Tibial nerve (tissue), 4 donors: ENCODE data around the gene SPTB. TPM values are rescaled to one million over a fixed set of nuclear protein-coding genes. Genes with fewer than 3 reads are reported as not detected.

ENCODE experiments used
- DNase-seq, 2 donors: peaks; one replicate each; pipeline ENCODE4 v3.0.0-alpha.2; 2019; ENCODE audit warnings: low spot score in 2 of 2
- H3K27ac ChIP-seq, 4 donors: fragments of 200-600 bp; sonication (generic) in 3 of 4; one replicate each; pipeline ENCODE4 v1.5.1; 2017 to 2019; ENCODE audit warnings: mild to moderate bottlenecking in 1 of 4
- H3K27me3 ChIP-seq, 2 donors: fragments of 200-600 bp; sonication (generic) in 1 of 2; one replicate each; pipeline versions ENCODE4 v1.5.1 to v1.6.0; 2017 to 2019
- H3K36me3 ChIP-seq, 3 donors: fragments of 200-600 bp; sonication (generic); one replicate each; pipeline ENCODE4 v1.5.1; 2018 to 2019
- H3K4me1 ChIP-seq, 4 donors: fragments of 200-600 bp; sonication (generic) in 3 of 4; one replicate each; pipeline ENCODE4 v1.5.1; 2017 to 2019
- H3K4me3 ChIP-seq, 4 donors: fragments of 200-600 bp; sonication (generic) in 3 of 4; one replicate each; pipeline ENCODE4 v1.5.1; 2017 to 2019; ENCODE audit warnings: mild to moderate bottlenecking in 1 of 4, moderate library complexity in 1 of 4
- H3K9me3 ChIP-seq, 4 donors: fragments of 200-600 bp; sonication (generic) in 3 of 4; one replicate each; pipeline ENCODE4 v1.5.1; 2017 to 2019
- CTCF ChIP-seq, 5 experiments: fragments of 200-600 bp in 3 of 5; fragments of 450-650 bp in 2 of 5; sonication (generic) in 3 of 5; IDR thresholded peaks; one replicate each; pipeline ENCODE4 v1.5.1; 2016 to 2019; ENCODE audit warnings: antibody characterized with exemption in 5 of 5, mild to moderate bottlenecking in 3 of 5, moderate library complexity in 2 of 5
- EP300 ChIP-seq, 2 donors: sonication (generic); formaldehyde crosslinking; IDR thresholded peaks; one replicate each; pipeline ENCODE4 v1.6.1; 2017; ENCODE audit warnings: antibody characterized with exemption in 2 of 2, mild to moderate bottlenecking in 1 of 2
- POLR2A ChIP-seq, 2 donors: fragments of 450-650 bp; IDR thresholded peaks; one replicate each; pipeline ENCODE4 v1.6.1; 2017; ENCODE audit warnings: antibody characterized with exemption in 2 of 2, mild to moderate bottlenecking in 2 of 2, moderate library complexity in 2 of 2
- WGBS, 2 donors: methylation state at CpG; one replicate each; pipeline ENCODE4 v1.1.5; 2018; 5-methylcytosine and 5-hydroxymethylcytosine counted together
- total RNA-seq, 4 donors: library from RNA; depleted of rRNA; stranded (reverse); fragments of >200 nt; gene quantifications; one replicate each; pipeline ENCODE4 v1.1.0, GENCODE V29; 2016

The SPTB gene
- total RNA-seq, 4 donors from 2014 or later, result 4.5 to 12.6 (median 9.2) TPM

- Histone ChIP-seq H3K4me3 (no peak overlapping the region), H3K27ac (no peak overlapping the region), H3K9me3 (no peaks in the 10 kb centered on the region), H3K36me3 (no peaks in the 10 kb centered on the region), H3K4me1 (peaks cover 0 to 15% (median 6%) of the 10 kb centered on the region in 4 donors), H3K27me3 (peaks cover 0 to 35% of the 10 kb centered on the region in 2 donors)
- TF ChIP-seq POLR2A (IDR thresholded peaks at IDR 0.05) (no peak), CTCF (IDR thresholded peaks at IDR 0.05) (no peak), EP300 (IDR thresholded peaks at IDR 0.05) (no peak)
- 65 to 76% methylated on average over 4 of the region's 4 CpGs for WGBS, 2 donors
- DNase-seq, result no peak
These were observed 4.4 kb downstream of the SPTB start for GRCh38 chr14:64875350-64875749.

DNA sequence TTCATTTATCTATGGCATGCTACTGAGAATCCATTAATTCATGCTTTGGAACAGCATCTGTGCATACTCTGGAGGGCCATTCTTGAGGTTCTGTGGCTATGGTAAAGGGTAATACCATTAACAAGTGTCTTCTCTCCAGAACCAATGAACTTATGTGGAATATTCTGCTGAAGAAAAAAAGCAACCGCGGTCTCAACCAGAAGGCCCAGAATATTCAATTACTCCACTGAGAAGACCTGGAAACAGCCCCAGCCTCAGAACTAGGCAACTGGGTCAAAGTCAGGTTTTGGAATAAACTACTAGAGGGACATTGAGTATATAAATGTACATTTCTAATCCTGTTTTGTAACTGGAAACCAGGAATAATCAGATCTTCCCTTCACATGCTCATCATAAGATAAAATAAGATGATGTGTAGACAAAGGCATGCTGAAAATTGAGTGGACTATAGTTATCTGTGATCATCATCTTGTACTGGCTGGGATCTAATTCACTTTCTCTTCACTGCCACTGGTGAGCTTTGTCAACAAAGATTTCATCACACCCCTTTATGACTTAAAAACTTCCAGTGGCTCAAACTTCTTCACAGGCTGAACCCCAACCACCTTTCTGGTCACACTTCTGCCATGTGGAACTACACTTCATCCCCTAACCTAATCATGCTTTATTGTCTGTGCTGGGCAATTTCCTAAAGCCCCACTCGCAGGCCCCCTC lies 6.0 kb downstream of the SPTB start:
- 56 to 72% methylated on average over 3 of the region's 3 CpGs for WGBS, 2 donors
- H3K27me3 ChIP-seq, result peaks cover 0 to 19% of the 10 kb centered on the region in 2 donors
- no peak overlapping the region for H3K4me3 ChIP-seq
- no peaks in the 10 kb centered on the region for H3K9me3 ChIP-seq
- no peak overlapping the region for H3K27ac ChIP-seq
- no peak for DNase-seq
- H3K4me1 ChIP-seq, result no peaks in the 10 kb centered on the region
- TF ChIP-seq EP300 (IDR thresholded peaks at IDR 0.05) (no peak), POLR2A (IDR thresholded peaks at IDR 0.05) (no peak), CTCF (IDR thresholded peaks at IDR 0.05) (no peak)
- no peaks in the 10 kb centered on the region for H3K36me3 ChIP-seq

GRCh38 chr14:64871344-64871743 lies 8.4 kb downstream of the SPTB start:
- Histone ChIP-seq H3K9me3 (no peaks in the 10 kb centered on the region), H3K27me3 (peaks cover 0 to 4% of the 10 kb centered on the region in 2 donors)
- WGBS, 2 donors, result 79 to 82% methylated on average over 2 of the region's 2 CpGs

GRCh38 chr14:64870160-64870559 lies 9.5 kb downstream of the SPTB start:
- DNase-seq, result no peak
- Histone ChIP-seq H3K27me3 (no peaks in the 10 kb centered on the region), H3K9me3 (no peaks in the 10 kb centered on the region), H3K27ac (no peak overlapping the region), H3K4me1 (no peaks in the 10 kb centered on the region), H3K4me3 (no peak overlapping the region), H3K36me3 (no peaks in the 10 kb centered on the region)
- WGBS, 2 donors, result 82 to 85% methylated on average over 2 of the region's 2 CpGs
- TF ChIP-seq EP300 (IDR thresholded peaks at IDR 0.05) (no peak), CTCF (IDR thresholded peaks at IDR 0.05) (no peak), POLR2A (IDR thresholded peaks at IDR 0.05) (no peak)

More at GRCh38 chr14:64871344-64871743, 8.4 kb downstream of the SPTB start:
- H3K27ac ChIP-seq, result no peak overlapping the region
- H3K36me3 ChIP-seq, result no peaks in the 10 kb centered on the region
- no peak for DNase-seq
- TF ChIP-seq CTCF (IDR thresholded peaks at IDR 0.05), result no peak
- no peak for TF ChIP-seq POLR2A (IDR thresholded peaks at IDR 0.05)
- TF ChIP-seq EP300 (IDR thresholded peaks at IDR 0.05), result no peak
- no peak overlapping the region for H3K4me3 ChIP-seq
- H3K4me1 ChIP-seq, result no peaks in the 10 kb centered on the region

DNA sequence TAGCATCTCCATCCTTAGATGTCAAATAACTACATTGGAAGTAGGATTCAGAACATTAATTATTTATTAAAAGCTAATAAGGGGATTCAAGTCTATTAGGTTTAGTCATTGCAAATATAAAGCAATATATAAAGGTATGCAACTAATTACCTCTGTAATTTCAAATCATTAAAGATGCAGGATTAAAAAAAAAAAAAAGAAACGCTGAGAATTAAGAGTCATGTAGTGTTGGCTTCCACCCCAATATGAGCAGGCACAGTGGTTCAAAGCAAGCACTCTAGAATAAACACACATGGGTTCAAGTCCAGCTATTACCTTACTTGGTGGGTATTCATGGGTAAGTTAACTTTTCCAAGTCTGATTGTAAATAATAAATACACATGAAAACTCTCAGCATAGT lies 10.9 kb downstream of the SPTB start:
- H3K4me3 ChIP-seq, result no peak overlapping the region
- H3K9me3 ChIP-seq, result no peaks in the 10 kb centered on the region
- no peaks in the 10 kb centered on the region for H3K27me3 ChIP-seq
- no peaks in the 10 kb centered on the region for H3K36me3 ChIP-seq
- H3K27ac ChIP-seq, result no peak overlapping the region
- no peak for TF ChIP-seq EP300 (IDR thresholded peaks at IDR 0.05)
- TF ChIP-seq POLR2A (IDR thresholded peaks at IDR 0.05), result no peak
- TF ChIP-seq CTCF (IDR thresholded peaks at IDR 0.05), result no peak
- 74 to 85% methylated on average over 1 of the region's 1 CpG for WGBS, 2 donors
- DNase-seq, result no peak
- H3K4me1 ChIP-seq, result no peaks in the 10 kb centered on the region
